Central memory CD4-positive, alpha-beta T cell (primary cell): ENCODE results near the gene PER2.
"Not testable (repeated sequence)": the region's sequence is repeated elsewhere in the genome, so short reads cannot be mapped to it uniquely, and the experiment has no call there.

Experiments
- DNase-seq: peaks from one replicate; pipeline ENCODE4 v3.0.0; 2022

PER2 gene

GRCh38 chr2:238286095-238286494 lies 2.3 kb downstream of the PER2 start:
- no peak for DNase-seq

GRCh38 chr2:238285653-238286082 lies 2.7 kb downstream of the PER2 start:
- no peak for DNase-seq

GRCh38 chr2:238284802-238285515 lies 3.5 kb downstream of the PER2 start:
- no peak for DNase-seq

GRCh38 chr2:238282861-238283738 lies 5.3 kb downstream of the PER2 start:
- no peak for DNase-seq

GRCh38 chr2:238281826-238282480 lies 6.5 kb downstream of the PER2 start:
- no peak for DNase-seq

GRCh38 chr2:238280083-238280825 lies 8.2 kb downstream of the PER2 start:
- DNase-seq = no peak

- DNase-seq = no peak
These were observed 9.1 kb downstream of the PER2 start for GRCh38 chr2:238279324-238279682.

- no peak for DNase-seq
These were observed 9.6 kb downstream of the PER2 start for GRCh38 chr2:238278626-238279323.

- no peak for DNase-seq
These were observed 10.7 kb downstream of the PER2 start for GRCh38 chr2:238277695-238278094.

GRCh38 chr2:238274152-238274865 lies 14.1 kb downstream of the PER2 start:
- no peak for DNase-seq

GRCh38 chr2:238273433-238273832 lies 15.0 kb downstream of the PER2 start:
- not testable (repeated sequence) for DNase-seq

GRCh38 chr2:238272156-238272555 lies 16.3 kb downstream of the PER2 start:
- DNase-seq = no peak

GRCh38 chr2:238271686-238272085 lies 16.7 kb downstream of the PER2 start:
- not testable (repeated sequence) for DNase-seq

GRCh38 chr2:238271061-238271554 lies 17.3 kb downstream of the PER2 start:
- DNase-seq = no peak

GRCh38 chr2:238270606-238271005 lies 17.8 kb downstream of the PER2 start:
- DNase-seq = no peak

GRCh38 chr2:238269741-238270140 lies 18.7 kb downstream of the PER2 start:
- DNase-seq = no peak

- no peak for DNase-seq
These were observed 20.3 kb downstream of the PER2 start for GRCh38 chr2:238267884-238268680.

GRCh38 chr2:238267341-238267710 lies 21.1 kb downstream of the PER2 start:
- DNase-seq = no peak

- no peak for DNase-seq
These were observed 22.8 kb downstream of the PER2 start for GRCh38 chr2:238265605-238266004.

GRCh38 chr2:238264072-238264460 lies 24.3 kb downstream of the PER2 start:
- no peak for DNase-seq
